DOHH2 (cell line): ENCODE results near the gene NEBL.

Experiments used
- H3F3A ChIP-seq: fragments of 200-600 bp; sonication (generic), shearing (Covaris generic); 2 replicates; pipeline ENCODE4 v1.6.0; 2016; ENCODE audit warnings: antibody characterized with exemption, mild to moderate bottlenecking; ENCODE audit not compliant: control insufficient read depth, insufficient read depth
- H3K27ac ChIP-seq: fragments of 200-600 bp; sonication (generic); 2 replicates; pipeline ENCODE4 v1.5.1; 2014; ENCODE audit warnings: low read depth, mild to moderate bottlenecking, low read length, moderate library complexity
- H3K27me3 ChIP-seq: fragments of 200-600 bp; sonication (generic); 2 replicates; pipeline ENCODE4 v1.6.1; 2014; ENCODE audit warnings: mild to moderate bottlenecking, low read length, mixed read lengths; ENCODE audit not compliant: control insufficient read depth
- H3K36me3 ChIP-seq: fragments of 200-600 bp; sonication (generic); 2 replicates; pipeline ENCODE4 v1.6.1; 2014; ENCODE audit warnings: mild to moderate bottlenecking, low read length, moderate library complexity, mixed read lengths; ENCODE audit not compliant: control insufficient read depth
- H3K4me1 ChIP-seq: fragments of 200-600 bp; sonication (generic); 2 replicates; pipeline ENCODE4 v1.6.1; 2014; ENCODE audit warnings: mild to moderate bottlenecking, low read length, mixed read lengths; ENCODE audit not compliant: control insufficient read depth
- H3K4me2 ChIP-seq: fragments of 200-600 bp; sonication (generic); 2 replicates; pipeline ENCODE4 v1.6.0; 2014; ENCODE audit warnings: mild to moderate bottlenecking, low read length, moderate library complexity
- H3K4me3 ChIP-seq: fragments of 200-600 bp; sonication (generic); 2 replicates; pipeline ENCODE4 v1.5.1; 2014; ENCODE audit warnings: mild to moderate bottlenecking, low read length, mixed read lengths
- H3K79me2 ChIP-seq: fragments of 200-600 bp; sonication (generic); 2 replicates; pipeline ENCODE4 v1.6.1; 2014; ENCODE audit warnings: mild to moderate bottlenecking, low read length, mixed read lengths; ENCODE audit not compliant: control insufficient read depth
- H3K9me2 ChIP-seq: fragments of 200-600 bp; sonication (generic); replicated peaks from 2 replicates; pipeline ENCODE4 v1.6.1; 2014; ENCODE audit warnings: mild to moderate bottlenecking, low read length, mixed read lengths; ENCODE audit not compliant: control insufficient read depth
- H3K9me3 ChIP-seq: fragments of 200-600 bp; sonication (generic); 2 replicates; pipeline ENCODE4 v1.6.1; 2014; ENCODE audit warnings: antibody characterized with exemption, low read length, mixed read lengths; ENCODE audit not compliant: control insufficient read depth, insufficient read depth
- H4K20me1 ChIP-seq: fragments of 200-600 bp; sonication (generic); 2 replicates; pipeline ENCODE4 v1.6.0; 2014; ENCODE audit warnings: low read depth, mild to moderate bottlenecking, antibody characterized with exemption, low read length, moderate library complexity; ENCODE audit not compliant: control insufficient read depth, insufficient read depth
- EZH2phosphoT487 ChIP-seq: fragments of 200-600 bp; sonication (generic); IDR thresholded peaks from 2 replicates; pipeline ENCODE4 v1.6.1; 2017; ENCODE audit warnings: borderline replicate concordance, mild to moderate bottlenecking, antibody characterized with exemption, low read length, moderate library complexity, mixed read lengths
- TF ChIP-seq, protein P1 (sequence below): fragments of 200-600 bp; sonication (generic); IDR thresholded peaks from one replicate; pipeline ENCODE4 v1.5.1; 2014; ENCODE audit warnings: antibody characterized with exemption, mild to moderate bottlenecking, low read depth, low read length; ENCODE audit not compliant: poor library complexity, severe bottlenecking

Gene NEBL

DNA sequence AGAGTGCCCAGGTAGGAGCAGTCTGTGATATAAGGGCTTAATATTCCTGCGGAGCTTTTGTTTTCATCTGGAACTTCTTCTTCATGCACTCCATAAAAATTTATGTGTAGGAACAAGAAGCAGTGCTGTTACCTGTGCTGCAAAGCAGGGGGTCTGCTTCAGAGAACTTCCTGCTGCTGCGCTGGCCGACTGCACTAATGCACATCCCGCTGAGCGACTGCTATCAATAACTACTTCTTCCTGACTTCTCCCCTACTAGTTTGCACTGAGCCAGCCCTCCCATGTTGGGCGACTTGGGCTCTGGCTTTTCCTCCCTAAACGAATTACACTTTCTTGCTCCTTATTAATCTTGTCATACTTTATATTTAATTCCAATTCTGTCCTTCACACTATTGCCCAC is 150.3 kb downstream of the NEBL start:
- H3K79me2 ChIP-seq = no peaks in the 10 kb centered on the region
- H3K4me3 ChIP-seq = no peak overlapping the region
- H3F3A ChIP-seq = no peaks in the 10 kb centered on the region
- H3K9me3 ChIP-seq = no peaks in the 10 kb centered on the region
- no peaks in the 10 kb centered on the region for H3K9me2 ChIP-seq
- no peaks in the 10 kb centered on the region for H3K4me1 ChIP-seq
- H3K27ac ChIP-seq = no peak overlapping the region
- no peaks in the 10 kb centered on the region for H4K20me1 ChIP-seq
- no peaks in the 10 kb centered on the region for H3K36me3 ChIP-seq
- TF ChIP-seq EZH2phosphoT487 = no peak
- TF ChIP-seq, protein P1, sequence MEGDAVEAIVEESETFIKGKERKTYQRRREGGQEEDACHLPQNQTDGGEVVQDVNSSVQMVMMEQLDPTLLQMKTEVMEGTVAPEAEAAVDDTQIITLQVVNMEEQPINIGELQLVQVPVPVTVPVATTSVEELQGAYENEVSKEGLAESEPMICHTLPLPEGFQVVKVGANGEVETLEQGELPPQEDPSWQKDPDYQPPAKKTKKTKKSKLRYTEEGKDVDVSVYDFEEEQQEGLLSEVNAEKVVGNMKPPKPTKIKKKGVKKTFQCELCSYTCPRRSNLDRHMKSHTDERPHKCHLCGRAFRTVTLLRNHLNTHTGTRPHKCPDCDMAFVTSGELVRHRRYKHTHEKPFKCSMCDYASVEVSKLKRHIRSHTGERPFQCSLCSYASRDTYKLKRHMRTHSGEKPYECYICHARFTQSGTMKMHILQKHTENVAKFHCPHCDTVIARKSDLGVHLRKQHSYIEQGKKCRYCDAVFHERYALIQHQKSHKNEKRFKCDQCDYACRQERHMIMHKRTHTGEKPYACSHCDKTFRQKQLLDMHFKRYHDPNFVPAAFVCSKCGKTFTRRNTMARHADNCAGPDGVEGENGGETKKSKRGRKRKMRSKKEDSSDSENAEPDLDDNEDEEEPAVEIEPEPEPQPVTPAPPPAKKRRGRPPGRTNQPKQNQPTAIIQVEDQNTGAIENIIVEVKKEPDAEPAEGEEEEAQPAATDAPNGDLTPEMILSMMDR = no peak
- H3K27me3 ChIP-seq = no peaks in the 10 kb centered on the region
- H3K4me2 ChIP-seq = no peak overlapping the region

DNA sequence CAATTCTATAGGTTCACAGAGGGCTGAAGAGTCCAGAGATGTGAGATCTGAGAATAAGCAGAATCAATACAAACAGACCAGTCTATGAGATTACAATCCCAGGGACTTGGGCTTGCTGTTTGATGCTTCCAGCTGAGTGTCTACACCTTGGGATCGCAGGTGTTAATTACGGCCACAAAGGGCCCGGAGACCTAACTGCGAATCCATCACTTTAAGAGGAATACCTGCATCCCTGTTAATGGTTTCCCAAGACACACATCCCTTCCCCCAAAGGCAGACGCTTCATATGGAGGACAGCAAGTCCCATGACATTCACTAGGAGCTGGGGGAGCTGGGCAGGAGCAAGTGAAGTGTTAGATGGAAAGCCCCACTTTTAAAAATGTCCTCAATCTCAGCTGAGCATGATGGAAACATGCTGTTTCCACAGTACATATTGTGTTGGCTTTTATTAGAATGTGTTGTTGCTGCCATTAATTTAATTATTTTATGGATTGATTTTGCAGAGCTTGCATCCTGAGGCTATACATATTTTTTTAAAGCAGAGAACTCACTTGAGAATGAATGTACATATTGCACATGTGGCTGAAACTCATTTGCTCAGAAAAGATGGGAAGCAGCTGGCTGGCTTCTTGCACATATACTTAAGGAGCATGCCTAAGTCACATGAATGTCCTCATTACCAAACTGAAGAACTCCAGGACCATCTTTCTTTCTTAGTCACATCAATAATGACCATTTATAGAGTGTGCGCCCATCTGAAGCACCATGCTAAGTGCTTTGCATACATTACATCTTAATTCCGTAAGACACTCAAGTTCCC is 151.3 kb downstream of the NEBL start:
- Histone ChIP-seq H3K9me3 (no peaks in the 10 kb centered on the region), H3K9me2 (no peaks in the 10 kb centered on the region), H3F3A (no peaks in the 10 kb centered on the region), H3K4me1 (no peaks in the 10 kb centered on the region), H3K4me3 (no peak overlapping the region), H3K4me2 (no peak overlapping the region), H3K27me3 (no peaks in the 10 kb centered on the region), H3K36me3 (no peaks in the 10 kb centered on the region), H3K27ac (no peak overlapping the region), H4K20me1 (no peaks in the 10 kb centered on the region), H3K79me2 (no peaks in the 10 kb centered on the region)
- no peak for TF ChIP-seq EZH2phosphoT487
- TF ChIP-seq, protein P1 = no peak

DNA sequence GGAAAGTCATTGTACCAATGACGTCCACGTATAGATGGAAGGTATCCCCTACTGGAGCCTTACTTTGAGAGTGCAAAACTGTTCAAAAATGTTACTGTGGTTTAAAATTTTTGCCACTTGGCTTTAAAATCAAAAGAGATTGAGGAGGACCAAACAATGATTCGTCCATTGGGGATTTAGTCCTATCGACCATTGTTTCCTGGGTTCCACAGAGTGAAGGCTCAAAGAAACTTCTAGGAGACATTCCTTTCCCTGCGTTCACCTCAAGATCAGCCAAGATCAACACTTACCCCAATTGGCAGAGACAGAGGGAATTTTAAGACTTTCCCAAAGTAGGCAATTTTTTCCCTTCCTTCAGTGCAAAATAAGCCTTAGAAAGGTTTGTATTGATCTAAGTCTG is 152.3 kb downstream of the NEBL start:
- Histone ChIP-seq H3K4me1 (no peaks in the 10 kb centered on the region), H3K36me3 (no peaks in the 10 kb centered on the region), H4K20me1 (no peaks in the 10 kb centered on the region), H3K27ac (no peak overlapping the region), H3K79me2 (no peaks in the 10 kb centered on the region), H3F3A (no peaks in the 10 kb centered on the region), H3K27me3 (no peaks in the 10 kb centered on the region), H3K4me2 (no peak overlapping the region), H3K4me3 (no peak overlapping the region), H3K9me3 (no peaks in the 10 kb centered on the region), H3K9me2 (no peaks in the 10 kb centered on the region)
- TF ChIP-seq EZH2phosphoT487 = no peak
- TF ChIP-seq, protein P1 = no peak
